Medulla oblongata (tissue), 1 donor: Measurements from ENCODE around the gene KCNN3.
"Not testable (repeated sequence)": the region's sequence is repeated elsewhere in the genome, so short reads cannot be mapped to it uniquely, and the experiment has no call there.

Experiments
- DNase-seq: peaks from one replicate; pipeline ENCODE4 v3.0.0-alpha.2; 2015; ENCODE audit errors: extremely low spot score

The KCNN3 gene

DNA sequence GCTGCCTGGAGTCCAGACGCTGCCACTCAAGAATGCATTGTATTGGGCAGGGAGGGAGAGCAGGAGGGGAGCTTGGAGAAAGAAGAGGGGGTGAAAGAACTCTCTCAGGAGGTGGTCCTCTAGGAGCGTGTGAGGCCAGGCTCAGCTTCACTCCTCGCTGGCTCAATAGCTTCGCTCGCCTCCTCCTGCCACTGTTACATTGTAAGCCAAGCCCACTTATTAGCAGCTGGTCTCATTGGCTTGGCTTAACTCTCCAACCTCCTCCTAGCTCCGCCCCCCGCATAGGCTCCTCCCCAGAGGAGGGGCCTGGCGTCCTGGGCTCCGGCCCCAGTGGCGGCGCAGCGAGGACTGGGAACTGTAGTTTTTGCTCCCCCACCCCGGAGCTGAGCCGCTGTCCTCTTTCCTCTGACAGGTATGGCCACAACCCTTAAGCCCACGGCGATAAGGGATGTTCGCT, at the start of gene KCNN3:
KCNN3 (minus strand) TSS at position 167 of the 457 bp plus-strand sequence. CDS start 317 bp downstream, outside the sequence.
- peak; percentile 99 for DNase-seq

DNA sequence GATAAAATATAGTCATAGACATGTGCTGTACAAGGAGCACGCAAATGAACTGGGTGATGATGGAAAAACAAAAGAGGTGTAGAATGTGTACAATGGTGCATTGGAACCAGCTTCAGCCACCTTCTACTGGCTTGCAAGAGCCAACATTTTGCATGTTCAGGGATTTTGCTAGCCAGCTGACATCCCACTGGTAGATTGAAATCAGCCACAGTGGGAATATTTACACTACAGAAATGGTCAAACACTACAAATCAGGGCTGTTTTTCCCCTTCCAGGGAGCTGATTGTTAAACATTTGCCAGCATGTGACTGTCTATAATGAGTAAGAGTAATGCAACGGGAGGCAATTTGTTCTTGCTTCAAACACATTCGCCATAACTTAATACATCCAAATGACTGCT, 43.2 kb upstream of the KCNN3 start:
- no peak for DNase-seq

DNA sequence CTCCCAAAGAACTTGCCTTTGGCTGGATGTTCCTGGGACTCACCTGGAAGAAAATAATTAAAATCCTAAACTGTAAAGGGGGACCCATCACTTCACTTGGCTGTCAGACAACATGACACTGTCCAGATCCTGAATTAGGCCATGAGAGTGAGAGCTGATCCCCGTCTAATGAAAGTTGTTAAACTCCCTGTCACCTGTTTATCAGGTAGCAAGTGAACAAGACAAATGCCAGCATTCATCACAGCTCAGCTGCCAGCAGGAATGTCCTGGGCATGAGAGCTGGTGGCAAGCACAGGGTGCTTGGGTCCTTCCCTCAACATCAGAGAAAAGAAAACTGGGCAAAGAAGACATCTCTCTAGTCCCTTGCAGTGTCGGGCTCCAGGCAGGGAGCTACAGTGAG, 42.7 kb upstream of the KCNN3 start:
- DNase-seq = no peak

DNA sequence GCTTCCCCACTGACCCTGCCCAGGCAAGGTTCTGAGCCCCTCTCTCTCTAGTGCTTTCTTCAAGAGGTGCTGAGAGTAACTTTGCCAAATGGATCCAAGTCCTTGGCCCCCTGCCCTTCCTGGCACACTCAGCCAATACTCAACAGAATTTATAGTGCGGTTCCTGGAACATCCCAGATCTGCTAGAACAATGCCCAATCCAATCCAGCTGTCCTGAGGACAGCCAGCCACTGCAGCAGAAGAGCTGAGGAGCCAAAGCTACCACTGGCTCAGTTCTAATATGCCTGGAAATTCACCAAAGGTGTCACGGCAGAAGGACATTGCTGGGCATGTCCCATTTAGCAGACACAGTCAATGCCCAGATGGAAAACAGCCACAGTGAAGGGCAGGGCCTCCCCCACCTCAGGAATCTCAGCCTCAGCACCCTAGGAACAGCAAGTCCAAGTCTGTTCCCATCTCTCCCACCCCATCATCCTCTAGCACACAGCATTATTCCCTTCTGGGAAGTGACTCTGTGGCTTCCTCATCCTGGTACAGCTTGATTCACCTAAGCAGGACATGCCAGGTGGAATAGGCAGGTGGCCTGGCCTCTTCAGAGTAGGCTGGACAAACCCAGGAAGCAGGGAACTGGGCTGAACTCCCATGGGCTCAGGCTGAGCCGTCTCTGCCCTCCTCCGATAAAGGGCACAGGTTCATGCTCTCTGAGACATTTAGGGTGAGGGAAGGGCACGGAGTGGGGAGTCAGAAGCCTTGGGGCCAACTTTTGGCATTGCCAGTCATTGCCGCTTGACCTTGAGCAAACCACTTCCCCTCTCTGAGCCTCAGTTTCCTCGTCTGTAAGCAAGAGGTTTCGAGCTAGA, 41.8 kb upstream of the KCNN3 start:
- peak; percentile 13 for DNase-seq

DNA sequence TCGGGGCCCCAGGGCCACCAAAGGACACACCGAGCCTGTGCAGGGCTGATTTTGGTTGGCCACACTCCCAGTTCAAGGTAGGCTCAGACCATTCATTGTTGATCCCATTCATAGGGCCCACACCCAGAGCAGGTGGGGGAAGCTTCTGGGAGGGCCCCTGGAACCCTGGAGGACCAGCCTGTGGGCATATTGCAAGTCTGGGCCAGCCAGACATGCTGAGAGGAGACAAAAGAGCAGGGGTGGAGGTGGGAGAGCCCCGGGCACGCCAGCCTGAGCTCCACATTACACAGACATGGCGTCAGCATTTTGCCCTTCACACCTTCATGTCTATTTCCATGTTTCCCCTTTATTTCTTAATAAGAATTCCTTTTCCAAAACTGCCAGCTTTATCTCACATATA, 40.8 kb upstream of the KCNN3 start:
- DNase-seq = no peak

DNA sequence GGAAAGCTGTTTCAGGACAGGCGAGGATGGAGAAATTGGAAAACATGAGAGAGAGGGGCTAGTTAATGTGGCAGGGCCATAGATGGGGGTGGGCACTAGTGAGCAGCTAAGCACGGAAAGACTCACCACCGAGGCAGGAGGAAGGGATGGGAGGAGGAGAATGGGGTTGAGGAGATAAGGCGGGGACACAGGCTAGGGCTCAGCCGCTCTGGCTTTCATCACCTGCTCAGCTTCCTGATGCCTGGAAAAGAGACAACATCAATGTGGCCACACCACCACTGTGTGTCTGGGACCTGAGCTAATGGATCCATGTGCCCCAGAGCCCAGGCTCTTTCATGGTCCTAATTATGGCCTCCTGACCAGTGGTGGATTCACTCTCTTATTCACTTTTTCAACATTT, 38.9 kb upstream of the KCNN3 start:
- no peak for DNase-seq

DNA sequence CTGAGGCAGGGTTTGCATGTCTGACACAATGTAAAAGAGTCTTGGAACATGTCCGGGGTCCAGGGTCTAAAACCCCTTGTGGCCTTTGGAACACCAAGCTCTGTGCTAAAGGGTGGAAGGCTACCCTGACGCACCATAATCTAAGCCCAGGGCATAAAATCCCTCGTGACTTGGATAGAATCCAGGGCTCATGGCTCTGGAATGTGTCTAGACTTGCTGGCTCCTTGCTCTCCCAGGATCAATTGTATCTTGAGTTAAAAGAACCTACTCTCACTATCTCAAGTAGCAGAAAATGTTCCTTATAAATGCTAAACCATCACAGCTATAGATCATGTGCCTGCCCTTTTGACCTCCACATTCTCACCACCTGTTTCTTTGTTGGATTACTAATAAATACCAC, 38.0 kb upstream of the KCNN3 start:
- DNase-seq = not testable (repeated sequence)

DNA sequence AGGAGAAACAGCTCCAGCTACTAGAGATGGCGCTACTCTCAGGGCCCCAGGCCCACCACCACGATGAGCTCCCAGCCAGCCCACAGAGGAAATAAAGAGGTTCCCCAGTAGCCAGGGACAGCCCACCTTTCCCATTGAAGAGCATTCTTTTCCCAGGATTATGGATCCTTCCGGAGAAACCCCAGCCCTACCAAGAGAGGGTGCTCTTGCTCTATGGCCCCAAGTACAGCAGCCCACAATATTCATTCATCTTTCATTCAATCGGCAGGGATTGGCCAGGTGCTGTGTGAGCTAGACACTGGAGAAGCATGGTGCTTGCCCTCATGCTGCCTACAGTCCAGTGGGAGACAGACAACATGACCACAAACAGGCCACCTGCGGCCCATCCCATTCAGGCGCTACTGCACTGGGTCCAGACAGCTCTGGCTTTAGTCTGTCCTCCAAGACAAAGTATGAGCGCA, 36.6 kb upstream of the KCNN3 start:
- DNase-seq = no peak

DNA sequence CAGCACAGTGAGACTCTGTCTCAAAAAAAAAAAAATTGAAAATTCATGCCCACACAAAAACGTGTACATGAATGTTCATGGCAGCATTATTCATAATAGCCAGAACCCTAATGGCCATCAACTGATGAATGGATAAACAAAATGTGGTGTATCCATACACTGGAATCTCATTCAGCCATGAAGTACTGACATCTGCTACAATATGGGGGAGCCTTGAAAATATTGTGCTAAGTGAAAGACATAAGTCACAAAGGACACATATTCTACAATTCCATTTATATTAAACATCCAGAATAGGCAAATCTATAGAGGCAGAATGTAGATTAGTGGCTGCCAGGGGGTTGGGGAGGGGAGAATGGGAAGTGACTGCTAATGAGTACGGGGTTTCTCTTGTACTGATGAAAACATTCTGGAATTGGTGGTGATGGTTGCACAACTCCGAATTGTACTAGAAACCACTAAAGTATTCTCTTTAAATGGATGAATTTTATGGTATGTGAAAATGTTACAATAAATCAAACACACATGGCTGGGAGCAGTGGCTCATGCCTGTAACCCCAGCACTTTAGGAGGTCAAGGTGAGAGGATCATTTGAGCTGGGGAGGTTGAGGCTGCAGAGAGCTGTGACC, 33.0 kb upstream of the KCNN3 start:
- no peak for DNase-seq

DNA sequence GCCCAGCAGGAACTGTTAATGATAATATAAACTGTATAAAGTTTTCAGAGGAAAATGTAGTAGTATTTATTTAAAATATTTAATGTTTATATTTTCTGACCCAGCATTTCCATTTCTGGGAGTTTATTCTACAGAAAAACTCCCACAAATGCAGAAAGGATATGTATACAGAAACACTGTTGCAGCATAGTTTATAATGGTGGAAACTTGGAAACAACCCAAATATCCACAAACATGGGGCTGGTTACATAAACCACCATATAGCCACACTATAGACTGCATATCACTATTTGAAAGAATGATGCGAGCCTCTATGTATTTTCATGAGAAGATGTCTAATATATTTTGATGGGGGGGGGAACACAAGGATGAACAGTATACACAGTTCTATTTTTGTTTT, 31.5 kb upstream of the KCNN3 start:
- no peak for DNase-seq

DNA sequence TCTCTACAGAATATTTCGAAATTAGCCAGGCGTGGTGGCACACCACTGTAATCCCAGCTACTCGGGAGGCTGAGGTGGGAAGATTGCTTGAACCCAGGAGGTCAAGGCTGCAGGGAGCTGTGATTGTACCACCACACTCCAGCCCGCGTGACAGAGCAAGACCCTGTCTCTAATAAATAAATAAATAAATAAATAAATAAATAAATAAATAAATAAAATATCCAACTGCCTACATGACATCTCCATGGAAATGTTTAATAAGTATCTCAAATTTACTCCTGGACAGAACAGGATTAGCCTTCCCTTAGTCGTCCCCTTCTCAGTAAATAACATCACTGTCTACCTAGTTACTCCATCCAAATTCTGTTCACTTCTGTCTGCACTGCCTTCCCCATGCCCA, 29.0 kb upstream of the KCNN3 start:
- DNase-seq = no peak

DNA sequence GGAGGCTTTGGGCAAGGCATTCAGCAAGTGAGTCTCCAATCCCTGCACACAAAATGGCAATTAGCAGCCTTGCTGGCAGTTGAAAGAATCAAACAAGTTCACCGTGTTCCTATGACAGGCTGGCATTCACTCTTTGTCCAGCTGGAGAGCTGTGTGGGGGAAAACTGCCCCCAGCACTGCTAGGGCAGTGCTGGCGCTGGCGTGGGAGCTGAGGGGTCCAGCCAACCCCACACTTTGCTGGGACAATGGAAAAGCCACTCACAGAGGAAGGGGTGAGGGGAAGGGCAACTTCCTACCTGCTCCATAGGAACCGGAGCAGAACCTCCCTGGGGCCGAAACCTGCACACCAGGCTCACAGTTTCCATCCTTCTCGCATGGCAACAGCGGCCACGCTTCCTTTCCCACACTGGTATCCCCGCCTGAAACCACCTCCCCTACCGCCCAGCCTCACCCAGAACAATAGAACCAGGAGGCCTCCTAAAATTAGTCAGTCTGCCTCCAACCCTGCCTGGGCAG, 26.7 kb upstream of the KCNN3 start:
- DNase-seq = peak; percentile 58

DNA sequence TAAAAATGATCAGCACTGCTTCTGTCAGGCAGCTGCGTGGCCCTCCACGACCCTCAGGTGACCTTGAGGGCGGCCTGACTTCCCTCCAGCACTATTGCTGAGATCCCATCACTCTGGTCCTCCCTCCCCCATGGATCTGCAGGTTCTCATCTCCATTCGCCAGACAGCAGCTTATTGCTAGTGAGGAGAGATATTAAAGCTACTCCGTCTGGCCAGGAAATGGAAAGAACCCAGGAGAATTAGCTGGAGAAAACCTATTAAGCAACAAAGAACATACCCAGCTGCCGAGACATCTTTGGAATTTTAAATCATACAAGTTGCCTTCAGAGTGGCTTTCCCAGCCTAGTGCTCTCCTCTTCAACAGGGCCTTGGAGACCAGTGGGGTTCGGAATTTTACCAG, 25.7 kb upstream of the KCNN3 start:
- DNase-seq = peak; percentile 22

DNA sequence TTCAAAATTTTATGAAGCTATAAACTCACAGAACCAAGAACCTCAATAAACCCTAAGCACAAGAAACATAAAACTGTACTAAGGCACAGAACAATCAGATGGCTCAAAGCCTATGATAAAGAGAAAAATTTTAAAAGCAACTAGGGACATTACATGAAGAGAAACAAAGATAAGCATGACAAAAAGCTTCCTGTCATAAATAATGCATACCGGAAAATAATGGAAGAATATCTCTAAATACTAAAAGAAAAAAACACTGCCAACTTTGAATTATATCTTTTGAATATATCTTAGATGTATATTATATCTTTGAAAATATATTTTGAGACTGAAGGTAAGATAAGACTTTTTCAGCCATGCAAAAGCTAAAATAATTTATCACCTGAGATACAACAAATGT, 21.4 kb upstream of the KCNN3 start:
- DNase-seq = no peak

DNA sequence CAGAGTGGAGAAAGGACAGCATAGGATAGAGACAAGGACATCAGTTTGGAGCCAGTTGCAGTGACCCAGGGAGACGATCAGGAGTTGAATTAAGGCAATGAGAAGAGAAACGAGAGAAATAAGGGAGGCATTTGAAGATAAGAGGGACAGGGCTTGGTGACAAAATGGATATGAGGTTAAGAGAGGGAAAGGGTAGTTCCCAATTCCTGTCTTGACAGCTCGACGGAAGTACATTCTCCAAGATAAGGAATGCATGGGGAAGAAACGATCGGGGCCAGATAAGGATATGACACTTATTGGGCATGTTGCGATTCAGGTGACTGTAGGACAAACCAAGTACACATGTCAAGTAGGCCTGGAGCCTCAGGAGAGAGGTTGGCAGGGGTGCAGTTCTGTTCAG, 18.7 kb upstream of the KCNN3 start:
- no peak for DNase-seq

DNA sequence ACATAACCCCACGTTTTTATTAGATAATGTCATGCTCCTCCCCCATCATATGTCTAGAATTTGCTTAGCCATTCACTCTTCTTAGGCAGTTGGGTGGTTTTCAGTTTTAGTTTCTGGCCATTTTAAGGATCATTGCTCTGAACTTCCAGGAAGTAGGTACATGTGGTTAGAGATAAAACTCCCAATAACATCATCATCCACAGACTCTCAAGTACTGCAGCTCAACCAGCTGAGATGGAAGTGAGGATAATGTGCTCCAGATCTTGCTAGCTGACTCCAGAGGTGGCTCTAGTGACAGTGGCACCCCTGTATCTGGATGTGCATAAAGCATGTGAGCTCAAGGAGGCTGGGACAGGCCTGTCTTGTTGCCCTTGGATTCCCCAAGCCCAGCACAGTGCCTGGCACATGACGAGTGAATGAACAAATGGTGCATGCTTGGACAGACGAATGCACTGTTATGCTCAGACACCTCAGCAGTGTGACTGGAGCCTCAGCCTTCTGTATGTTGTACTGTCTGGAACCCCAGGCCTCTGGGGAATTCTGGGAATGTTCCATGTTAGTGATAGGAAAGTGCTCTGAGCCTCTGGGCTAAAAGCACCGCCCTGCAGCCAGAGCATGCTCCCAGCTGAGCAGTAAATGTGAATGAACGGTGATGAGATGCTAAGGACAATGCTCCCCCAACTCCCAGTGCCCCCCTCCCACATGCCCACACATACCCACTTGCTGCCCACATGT, 16.4 kb upstream of the KCNN3 start:
- no peak for DNase-seq

DNA sequence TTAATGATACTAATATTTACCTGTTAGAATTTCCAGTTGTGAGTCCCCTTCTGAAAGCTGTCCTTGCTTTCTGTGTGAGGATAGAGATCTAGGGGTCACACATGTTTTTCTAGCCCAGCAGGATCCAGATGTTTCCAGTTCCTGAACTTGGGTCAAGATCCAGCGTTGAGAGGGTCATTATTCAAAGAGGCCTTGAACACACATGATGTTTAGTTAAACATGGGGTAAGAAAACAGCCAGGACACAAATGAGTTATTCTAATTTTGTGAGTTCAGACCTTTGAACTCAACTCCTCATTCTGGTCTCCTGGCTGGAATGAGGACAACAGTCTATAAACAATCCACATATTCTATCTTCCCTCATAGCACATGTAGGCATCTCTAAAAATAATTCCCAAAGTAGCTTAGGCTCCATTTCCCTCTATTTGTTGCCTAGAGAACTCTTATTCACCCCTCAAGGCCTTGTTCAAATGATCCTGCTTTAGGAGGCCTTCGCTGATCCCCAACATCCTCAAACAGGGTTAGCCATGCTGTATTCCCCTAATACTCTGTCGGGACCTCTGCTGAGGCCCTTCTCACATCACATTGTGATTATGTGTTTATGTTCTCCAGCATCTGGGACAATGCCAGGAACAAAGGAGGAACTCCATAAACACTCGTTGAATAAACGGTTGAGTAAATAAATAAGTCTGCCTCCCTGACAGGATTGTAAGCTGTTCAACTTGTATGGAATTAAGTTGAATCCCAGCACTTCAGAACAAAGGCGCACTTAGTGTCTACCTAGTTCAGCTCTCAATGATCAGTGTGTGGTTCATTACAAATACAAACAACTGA, 15.0 kb upstream of the KCNN3 start:
- DNase-seq = no peak

DNA sequence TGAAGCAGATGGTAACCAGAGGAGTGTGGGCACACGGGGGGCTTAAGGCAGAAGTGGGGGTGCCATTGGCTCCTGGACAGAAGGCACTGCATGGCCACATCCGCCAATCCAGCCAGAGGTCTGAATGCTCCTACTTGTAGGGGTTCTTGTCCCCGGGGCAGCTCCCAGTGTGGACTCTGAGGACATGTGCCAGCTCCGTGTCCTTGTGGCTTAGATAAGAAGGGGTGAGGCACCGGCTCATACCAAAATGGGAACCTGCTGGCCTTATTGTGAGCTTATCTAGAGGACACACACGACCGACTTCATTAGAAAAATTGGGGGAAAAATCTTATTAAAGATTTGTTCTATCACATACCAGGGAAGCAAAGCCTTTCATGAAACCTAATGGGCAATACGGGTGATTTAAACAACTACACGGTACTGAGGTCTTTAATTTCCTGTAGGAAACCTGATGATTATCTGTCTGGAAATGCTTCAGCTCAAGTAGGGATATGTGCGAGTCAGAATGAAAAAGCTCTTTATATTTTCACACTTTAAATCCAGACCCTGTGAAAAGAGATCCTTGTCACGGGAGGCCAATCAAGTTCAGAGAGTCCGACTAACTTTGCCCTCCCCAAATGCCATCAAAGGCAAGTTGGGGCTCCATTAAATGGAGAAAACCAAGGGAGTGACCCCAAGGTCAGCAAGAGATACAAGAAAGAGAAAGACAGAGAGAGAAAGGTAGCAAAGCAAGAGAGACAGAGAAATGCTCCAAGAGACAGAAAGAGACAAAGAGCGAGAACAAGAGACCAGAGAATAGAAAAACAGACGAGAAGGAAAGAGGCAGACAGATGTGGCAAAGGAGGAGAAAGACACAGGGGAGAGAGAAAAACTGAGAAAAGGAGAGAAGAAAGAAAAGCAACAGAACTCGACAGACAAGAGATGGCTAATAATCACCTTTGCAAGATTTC, 14.1 kb upstream of the KCNN3 start:
- DNase-seq = no peak

DNA sequence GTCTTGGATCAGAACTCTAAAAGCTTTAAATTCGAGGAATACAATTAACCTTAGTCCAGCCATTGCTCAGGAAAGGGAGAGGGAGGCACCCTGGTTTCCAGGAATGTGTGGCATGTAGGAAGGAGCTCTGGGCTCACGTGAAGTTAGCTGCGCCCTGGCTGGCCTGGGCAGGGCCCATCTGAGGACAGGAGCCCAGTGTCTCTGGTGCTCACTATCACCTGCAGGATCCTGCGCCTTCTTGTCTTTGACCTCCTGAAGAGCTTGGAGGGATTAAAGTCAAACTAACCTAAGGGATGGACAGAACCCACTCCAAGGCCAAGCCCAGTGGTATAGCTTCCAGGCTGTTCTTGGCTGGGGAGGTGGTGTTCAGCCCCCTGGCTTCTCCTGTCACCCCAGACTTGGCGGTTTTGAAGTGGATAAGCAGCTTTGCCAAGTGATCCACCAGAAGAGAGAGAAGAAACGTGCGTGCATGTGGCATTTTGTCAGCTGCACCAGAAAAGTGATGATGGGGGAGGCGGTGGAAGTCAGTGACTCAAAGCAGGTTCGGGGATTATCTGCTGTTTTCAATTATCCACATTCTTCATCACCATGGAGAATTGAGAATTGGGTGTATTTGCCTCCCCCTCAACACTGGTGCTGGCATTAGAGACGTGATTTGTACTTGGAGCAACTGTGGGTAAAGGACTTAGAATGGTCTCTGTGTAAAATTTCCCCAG, 11.9 kb upstream of the KCNN3 start:
- no peak for DNase-seq

DNA sequence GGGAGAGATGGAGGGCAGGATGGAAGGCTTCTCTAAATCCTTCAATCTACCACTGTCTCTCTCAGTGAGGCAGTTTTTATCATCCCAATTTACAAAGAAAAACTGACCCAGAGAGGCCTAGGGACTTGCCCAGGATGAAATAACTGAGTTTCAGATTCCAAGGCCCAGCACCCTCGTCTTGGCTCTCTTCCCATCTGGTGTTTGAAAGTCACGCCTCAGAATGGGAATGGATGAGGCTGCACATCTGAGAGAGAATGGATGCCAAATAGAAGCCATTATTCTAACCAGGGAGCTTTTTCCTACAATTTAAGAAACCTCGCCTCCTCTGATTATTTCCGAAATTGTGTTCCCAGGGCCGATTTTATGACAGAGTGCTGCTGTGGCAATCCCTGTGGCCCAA, 10.6 kb upstream of the KCNN3 start:
- DNase-seq = no peak
